Measurements from ENCODE around the gene LYRM4.

LYRM4 gene

GRCh38 chr6:5260661-5261544 is at the start of gene LYRM4, which contains the start of gene FARS2:
Gene LYRM4 (minus strand): TSS chr6:5260950. CDS start chr6:5260733, 217 bp downstream.
Gene FARS2 (plus strand): TSS chr6:5261513.
- peak; percentile 94 for DNase-seq (ENCODE audit: low spot score)

- no peak for DNase-seq (ENCODE audit: low spot score)
Measured at GRCh38 chr6:5308066-5308465, 47.3 kb upstream of the LYRM4 start.

- no peak for DNase-seq (ENCODE audit: low spot score)
Measured at GRCh38 chr6:5307058-5307457, 46.3 kb upstream of the LYRM4 start.

DNA sequence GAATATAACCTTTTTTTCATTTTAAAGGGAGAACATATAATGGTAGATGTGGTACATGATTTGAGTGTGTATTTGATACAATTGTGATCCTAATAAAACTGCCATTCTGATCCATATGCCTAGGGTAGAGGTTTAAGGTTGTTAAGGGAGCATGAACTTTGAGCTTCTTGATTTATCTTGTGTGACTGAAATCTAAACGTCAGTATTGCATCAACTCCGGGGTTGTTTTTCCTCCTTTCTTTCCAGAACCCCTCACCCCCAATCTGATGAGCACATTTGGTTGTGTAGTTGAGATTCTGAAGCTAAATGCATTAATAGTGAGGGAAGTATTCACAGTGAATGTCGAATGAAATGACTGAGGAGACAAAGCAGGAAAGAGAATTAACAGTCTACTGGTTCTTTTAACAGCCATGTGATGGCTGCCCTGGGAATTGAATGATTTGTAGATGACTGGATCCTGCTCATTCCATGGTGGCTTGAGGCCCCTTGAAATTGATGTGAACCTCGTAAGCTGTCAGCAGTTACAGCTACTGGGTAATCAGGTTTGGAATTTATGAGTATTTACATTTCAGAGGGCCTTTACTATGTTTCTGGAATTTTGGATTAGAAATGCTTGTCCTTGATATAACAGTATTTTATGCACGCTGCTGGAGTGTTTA is 45.3 kb upstream of the LYRM4 start:
- no peak for DNase-seq (ENCODE audit: low spot score)

DNA sequence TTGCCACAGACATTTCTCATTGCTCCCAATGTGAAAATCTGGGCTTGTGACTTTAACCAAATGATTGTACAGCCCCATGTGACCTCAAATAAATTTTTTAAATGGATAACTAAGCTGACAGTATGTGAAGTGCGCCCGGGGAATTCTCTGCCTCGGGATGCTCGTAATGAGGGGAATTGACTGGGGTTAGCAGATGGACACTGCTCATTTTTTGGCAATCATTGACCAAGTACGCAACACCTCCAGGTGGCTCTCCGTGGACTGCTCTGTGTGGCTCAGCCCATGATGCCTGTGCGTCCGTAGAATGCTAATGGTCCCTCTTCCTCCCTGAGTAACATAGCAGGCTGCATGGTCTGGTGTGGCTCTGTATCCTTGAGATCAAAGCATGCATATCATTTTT is 42.9 kb upstream of the LYRM4 start:
- no peak for DNase-seq (ENCODE audit: low spot score)

GRCh38 chr6:5302995-5303622 is 42.4 kb upstream of the LYRM4 start:
- peak; percentile 75 for DNase-seq (ENCODE audit: low spot score)

DNA sequence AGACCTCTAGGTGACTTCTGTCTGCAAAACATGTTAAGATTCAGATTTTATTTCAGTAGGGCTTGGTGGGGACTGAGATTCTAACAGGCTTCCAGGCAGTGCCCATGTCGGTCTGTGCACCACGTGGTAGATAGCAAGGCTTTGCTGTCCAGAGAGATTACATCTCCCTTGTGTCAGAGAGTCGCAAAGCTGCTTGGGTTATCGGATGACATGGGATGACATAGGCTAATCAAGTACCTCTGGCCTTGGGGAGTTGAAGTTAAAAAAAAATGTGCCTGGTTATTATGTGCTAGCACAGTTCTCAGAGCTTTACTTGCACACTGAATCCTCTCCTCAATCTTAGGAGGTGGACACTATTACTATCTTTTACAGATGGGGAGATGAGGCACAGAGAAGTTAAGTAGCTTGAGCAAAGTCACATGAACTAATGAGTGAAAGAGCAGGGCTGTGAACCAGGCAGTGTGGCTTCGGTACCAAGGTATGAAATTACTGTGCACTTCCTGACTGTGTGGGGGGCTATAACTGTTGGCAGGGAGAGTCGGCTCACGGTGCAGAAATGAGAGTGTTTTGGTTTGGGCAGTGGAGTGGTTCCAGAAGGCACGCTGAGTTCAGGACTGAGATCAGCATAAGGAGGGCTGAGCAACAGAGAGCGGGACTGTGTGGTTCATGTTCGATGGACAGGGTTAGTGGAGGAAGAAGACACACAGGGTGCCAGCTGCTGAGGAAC is 41.6 kb upstream of the LYRM4 start:
- no peak for DNase-seq (ENCODE audit: low spot score)

- no peak for DNase-seq (ENCODE audit: low spot score)
Measured at GRCh38 chr6:5300206-5300764, 39.5 kb upstream of the LYRM4 start.

- DNase-seq (ENCODE audit: low spot score) = no peak
Measured at GRCh38 chr6:5295623-5296022, 34.9 kb upstream of the LYRM4 start.

DNA sequence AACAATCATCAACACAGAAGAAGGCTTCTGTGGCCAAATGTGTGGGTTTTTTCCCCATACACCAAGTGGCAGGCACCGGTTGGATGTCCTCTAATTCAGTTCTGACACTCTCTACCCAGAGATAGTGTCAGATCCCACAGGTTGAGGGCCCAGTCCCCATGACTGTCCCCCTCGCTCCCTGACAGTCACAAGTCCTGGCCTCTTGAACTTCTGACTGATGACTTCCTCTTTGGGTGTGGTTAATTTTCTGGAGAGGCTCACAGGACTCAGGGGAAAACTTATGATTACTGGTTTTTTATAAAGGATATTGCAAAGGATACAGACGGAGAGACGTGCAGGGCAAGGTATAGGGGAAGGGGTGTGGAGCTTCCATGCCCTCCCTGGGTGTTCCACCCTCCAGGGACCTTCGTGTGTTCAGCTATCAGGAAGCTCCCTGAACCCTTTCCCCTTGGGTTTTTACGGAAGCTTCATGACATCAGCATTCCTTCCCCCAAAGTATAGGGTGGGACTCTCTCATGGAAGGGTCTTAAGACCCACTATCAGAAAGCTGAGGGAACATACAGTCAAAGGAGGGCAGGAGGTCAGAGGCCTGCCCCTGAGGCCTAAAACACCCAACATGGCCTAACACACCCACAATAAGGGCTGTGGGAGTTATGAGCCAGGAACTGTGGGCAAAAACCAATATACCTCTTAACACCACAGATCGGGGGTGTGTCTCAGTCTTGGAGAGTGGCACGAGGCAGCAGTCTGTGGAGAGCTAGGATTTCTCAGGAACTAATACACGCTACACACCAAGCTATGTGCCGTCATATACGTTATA is 33.9 kb upstream of the LYRM4 start:
- DNase-seq (ENCODE audit: low spot score) = no peak

DNA sequence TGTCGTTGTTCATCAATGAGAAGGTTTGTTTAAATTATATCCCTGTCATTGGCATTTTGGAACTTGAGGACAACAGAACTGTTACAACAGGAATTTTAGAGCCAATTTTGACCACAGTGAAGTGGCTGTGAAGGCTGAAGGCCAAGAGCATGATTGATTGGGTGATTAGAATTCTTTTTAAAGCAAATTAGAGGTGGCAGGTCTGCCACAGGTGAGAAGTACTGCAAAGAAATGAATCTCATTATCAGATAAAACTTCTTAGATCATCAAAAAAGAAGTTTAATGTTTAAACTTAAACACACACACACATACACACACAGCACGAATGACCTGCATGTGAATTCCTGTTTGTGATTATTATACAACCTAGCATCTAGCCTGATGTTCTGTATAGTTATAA is 32.9 kb upstream of the LYRM4 start:
- DNase-seq (ENCODE audit: low spot score) = no peak

GRCh38 chr6:5292154-5292553 is 31.4 kb upstream of the LYRM4 start:
- DNase-seq (ENCODE audit: low spot score) = no peak

GRCh38 chr6:5290500-5290899 is 29.8 kb upstream of the LYRM4 start:
- DNase-seq (ENCODE audit: low spot score) = no peak

GRCh38 chr6:5290097-5290496 is 29.3 kb upstream of the LYRM4 start:
- DNase-seq (ENCODE audit: low spot score) = no peak

GRCh38 chr6:5287966-5288297 is 27.2 kb upstream of the LYRM4 start:
- DNase-seq (ENCODE audit: low spot score) = no peak

GRCh38 chr6:5287205-5287965 is 26.6 kb upstream of the LYRM4 start:
- peak; percentile 16 for DNase-seq (ENCODE audit: low spot score)

DNA sequence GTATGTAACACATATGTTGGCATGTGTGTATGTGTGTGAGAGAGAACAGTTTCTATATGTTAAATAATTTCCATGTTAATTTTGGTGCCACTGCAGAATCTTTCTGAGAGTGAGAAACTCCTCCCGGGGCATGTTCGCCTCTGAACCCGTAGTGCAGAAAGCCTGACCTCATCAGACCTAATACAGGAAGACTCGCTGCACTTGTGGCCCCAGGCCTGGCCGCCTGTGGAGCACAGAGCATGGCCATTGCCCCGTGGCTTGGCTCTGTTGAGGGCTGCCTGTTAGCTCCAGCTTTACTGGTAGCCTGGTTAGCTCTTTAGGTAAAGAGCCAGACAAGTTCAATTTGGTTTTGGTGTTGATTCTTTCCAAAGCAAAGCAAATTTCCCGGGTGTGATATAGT is 26.0 kb upstream of the LYRM4 start:
- no peak for DNase-seq (ENCODE audit: low spot score)

DNA sequence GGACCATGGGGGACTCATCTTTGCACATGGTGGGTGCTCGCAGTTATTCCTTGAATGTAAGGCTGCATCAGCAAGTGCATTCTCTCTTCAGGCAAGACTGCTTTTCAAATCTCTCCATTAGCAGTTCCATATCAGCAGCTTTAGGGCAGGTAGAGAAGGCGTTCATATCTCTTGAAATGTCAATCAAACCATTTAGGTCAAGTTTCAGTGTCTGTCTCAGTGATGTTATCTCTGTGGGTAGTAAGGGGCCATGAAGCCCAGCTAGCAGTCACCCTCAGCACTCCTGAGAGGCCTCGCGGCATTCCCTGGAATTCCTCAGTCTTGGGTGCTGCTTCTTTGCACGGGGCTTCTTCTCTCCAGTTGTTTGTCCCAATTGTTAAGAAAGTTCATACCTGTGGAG is 24.8 kb upstream of the LYRM4 start:
- DNase-seq (ENCODE audit: low spot score) = no peak

GRCh38 chr6:5285081-5285480 is 24.3 kb upstream of the LYRM4 start:
- no peak for DNase-seq (ENCODE audit: low spot score)

- no peak for DNase-seq (ENCODE audit: low spot score)
Measured at GRCh38 chr6:5282191-5282623, 21.5 kb upstream of the LYRM4 start.
